NCI-H146 treated with DMSO at 0.1 percent for 48 hours (cell line): ENCODE measurements around the gene IL1R2.

Source experiments
- DNase-seq: peaks from one replicate; lab custom pipeline; 2025; ENCODE audit not compliant: unreplicated experiment; lab: John Stamatoyannopoulos, UW

IL1R2 gene

GRCh38 chr2:101974663-101975062, 17.1 kb upstream of the IL1R2 start:
- no peak for DNase-seq

GRCh38 chr2:101975171-101975870, 16.4 kb upstream of the IL1R2 start:
- no peak for DNase-seq

GRCh38 chr2:101976891-101977290, 14.9 kb upstream of the IL1R2 start:
- DNase-seq, result no peak

- DNase-seq, result no peak
Observed at GRCh38 chr2:101980368-101980767, 11.4 kb upstream of the IL1R2 start.

GRCh38 chr2:101981066-101981465, 10.7 kb upstream of the IL1R2 start:
- no peak for DNase-seq

GRCh38 chr2:101981504-101981903, 10.3 kb upstream of the IL1R2 start:
- no peak for DNase-seq

GRCh38 chr2:101982495-101983029, 9.2 kb upstream of the IL1R2 start:
- DNase-seq, result no peak

- DNase-seq, result no peak
Observed at GRCh38 chr2:101983486-101983885, 8.3 kb upstream of the IL1R2 start.

GRCh38 chr2:101983928-101984327, 7.8 kb upstream of the IL1R2 start:
- no peak for DNase-seq

GRCh38 chr2:101984656-101985055, 7.1 kb upstream of the IL1R2 start:
- no peak for DNase-seq

GRCh38 chr2:101985101-101985792, 6.5 kb upstream of the IL1R2 start:
- no peak for DNase-seq

- DNase-seq, result no peak
Observed at GRCh38 chr2:101985793-101986164, 6.0 kb upstream of the IL1R2 start.

GRCh38 chr2:101986376-101986775, 5.4 kb upstream of the IL1R2 start:
- DNase-seq, result no peak

- no peak for DNase-seq
Observed at GRCh38 chr2:101986804-101987740, 4.7 kb upstream of the IL1R2 start.

- DNase-seq, result no peak
Observed at GRCh38 chr2:101987832-101988231, 3.9 kb upstream of the IL1R2 start.

GRCh38 chr2:101988541-101988940, 3.2 kb upstream of the IL1R2 start:
- DNase-seq, result no peak

- DNase-seq, result no peak
Observed at GRCh38 chr2:101989740-101990460, 1.9 kb upstream of the IL1R2 start.

GRCh38 chr2:101993772-101994171, 2.0 kb downstream of the IL1R2 start:
- no peak for DNase-seq

- DNase-seq, result no peak
Observed at GRCh38 chr2:101995019-101995418, 3.3 kb downstream of the IL1R2 start.

GRCh38 chr2:101995804-101996203, 4.0 kb downstream of the IL1R2 start:
- no peak for DNase-seq

- DNase-seq, result no peak
Observed at GRCh38 chr2:101998556-101998895, 6.8 kb downstream of the IL1R2 start.
